MCF 10A (cell line): ENCODE results near the gene OR2J1. TPM values are rescaled to one million over a fixed set of nuclear protein-coding genes. Genes with fewer than 3 reads are reported as not detected.
"Not testable (repeated sequence)": the region's sequence is repeated elsewhere in the genome, so short reads cannot be mapped to it uniquely, and the experiment has no call there.

Source experiments
- BruUV-seq: library from RNA; stranded (reverse); fragments of 400-500 nt; replicated peaks from 2 replicates; lab custom pipeline; 2021; lab: Mats Ljungman, UMichigan
- CTCF ChIA-PET: fragments of 300-600 bp; sonication (Branson Sonifier 250); formaldehyde crosslinking; extraction: SDS; loops from one replicate; lab custom pipeline; 2021; ENCODE audit warnings: antibody characterized with exemption, inconsistent platforms; lab: Yijun Ruan, JAX
- POLR2A ChIA-PET: fragments of 300-600, 350-650 bp; sonication (Branson Sonifier 250); formaldehyde crosslinking; extraction: SDS; loops from one replicate; lab custom pipeline; 2020; ENCODE audit warnings: antibody characterized with exemption, inconsistent platforms; lab: Yijun Ruan, JAX
- DNase-seq: peaks from one replicate; pipeline ENCODE4 v3.0.0-alpha.2; 2018; ENCODE audit not compliant: unreplicated experiment
- H3K27ac Mint-ChIP-seq: one replicate; pipeline ENCODE4 v1.8.0; 2022; ENCODE audit warnings: mild to moderate bottlenecking, low read depth, mixed read lengths; ENCODE audit not compliant: unreplicated experiment
- H3K27me3 Mint-ChIP-seq: one replicate; pipeline ENCODE4 v1.8.0; 2022; ENCODE audit warnings: mixed read lengths; ENCODE audit not compliant: insufficient read depth, unreplicated experiment
- H3K36me3 Mint-ChIP-seq: one replicate; pipeline ENCODE4 v1.8.0; 2022; ENCODE audit warnings: mild to moderate bottlenecking, moderate library complexity, mixed read lengths; ENCODE audit not compliant: insufficient read depth, unreplicated experiment
- H3K4me1 Mint-ChIP-seq: one replicate; pipeline ENCODE4 v1.8.0; 2022; ENCODE audit warnings: mixed read lengths; ENCODE audit not compliant: insufficient read depth, unreplicated experiment
- H3K4me3 Mint-ChIP-seq: one replicate; pipeline ENCODE4 v1.8.0; 2022; ENCODE audit warnings: mild to moderate bottlenecking, moderate library complexity, mixed read lengths; ENCODE audit not compliant: unreplicated experiment
- H3K9me3 Mint-ChIP-seq: one replicate; pipeline ENCODE4 v1.8.0; 2022; ENCODE audit warnings: mixed read lengths; ENCODE audit not compliant: unreplicated experiment
- intact Hi-C: fragments of 100-400 bp; cut with micrococcal nuclease; formaldehyde crosslinking; loops from 2 replicates; pipeline ENCODE4 v1.14.1; 2022
- total RNA-seq: library from RNA; stranded (reverse); gene quantifications from 2 replicates; pipeline ENCODE4 v1.2.3, GENCODE V29; 2022
- TF ChIP-seq, protein P1 (sequence below): fragments of 200-600 bp; IDR thresholded peaks from one replicate; pipeline ENCODE4 v1.8.0; 2022; ENCODE audit warnings: antibody characterized with exemption, mild to moderate bottlenecking; ENCODE audit not compliant: unreplicated experiment

OR2J1 gene
- total RNA-seq, 1 experiment from 2014 or later = not detected

DNA sequence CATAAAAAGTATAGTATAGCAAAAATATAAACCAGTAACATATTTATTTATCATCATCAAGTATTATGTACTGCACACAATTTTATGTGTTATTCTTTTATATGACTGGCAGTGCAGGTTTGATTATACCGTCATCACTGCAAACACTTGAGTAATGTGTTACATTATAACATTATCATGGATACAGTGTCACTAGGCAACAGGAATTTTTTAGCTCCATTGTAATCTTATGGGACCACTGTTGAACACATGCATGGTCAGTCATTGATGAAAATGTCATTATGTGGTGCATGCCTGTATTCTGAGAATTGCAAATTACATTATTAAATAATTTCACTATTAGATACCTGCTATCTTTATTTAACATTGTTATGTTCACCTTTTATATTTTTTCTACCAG lies 42.3 kb downstream of the OR2J1 start:
- Mint-ChIP-seq H3K27me3 (peaks cover 52% of the 10 kb centered on the region), H3K27ac (no peak overlapping the region), H3K9me3 (no peaks in the 10 kb centered on the region), H3K36me3 (no peaks in the 10 kb centered on the region), H3K4me1 (no peaks in the 10 kb centered on the region), H3K4me3 (no peak overlapping the region)
- no TSS peak for BruUV-seq
- POLR2A ChIA-PET = interaction anchor here (0.7 kb wide), 1 partner anchor 27 kb away, joined by 3 read pairs; no protein-coding TSS in a partner anchor
- intact Hi-C loops = no loop called here
- no peak for DNase-seq
- CTCF ChIA-PET = interaction anchor here (0.5 to 1.4 kb wide), 2 partner anchors 20 to 159 kb away, joined by 3 to 4 read pairs; no protein-coding TSS in a partner anchor
- TF ChIP-seq, protein P1, sequence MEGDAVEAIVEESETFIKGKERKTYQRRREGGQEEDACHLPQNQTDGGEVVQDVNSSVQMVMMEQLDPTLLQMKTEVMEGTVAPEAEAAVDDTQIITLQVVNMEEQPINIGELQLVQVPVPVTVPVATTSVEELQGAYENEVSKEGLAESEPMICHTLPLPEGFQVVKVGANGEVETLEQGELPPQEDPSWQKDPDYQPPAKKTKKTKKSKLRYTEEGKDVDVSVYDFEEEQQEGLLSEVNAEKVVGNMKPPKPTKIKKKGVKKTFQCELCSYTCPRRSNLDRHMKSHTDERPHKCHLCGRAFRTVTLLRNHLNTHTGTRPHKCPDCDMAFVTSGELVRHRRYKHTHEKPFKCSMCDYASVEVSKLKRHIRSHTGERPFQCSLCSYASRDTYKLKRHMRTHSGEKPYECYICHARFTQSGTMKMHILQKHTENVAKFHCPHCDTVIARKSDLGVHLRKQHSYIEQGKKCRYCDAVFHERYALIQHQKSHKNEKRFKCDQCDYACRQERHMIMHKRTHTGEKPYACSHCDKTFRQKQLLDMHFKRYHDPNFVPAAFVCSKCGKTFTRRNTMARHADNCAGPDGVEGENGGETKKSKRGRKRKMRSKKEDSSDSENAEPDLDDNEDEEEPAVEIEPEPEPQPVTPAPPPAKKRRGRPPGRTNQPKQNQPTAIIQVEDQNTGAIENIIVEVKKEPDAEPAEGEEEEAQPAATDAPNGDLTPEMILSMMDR = no peak

DNA sequence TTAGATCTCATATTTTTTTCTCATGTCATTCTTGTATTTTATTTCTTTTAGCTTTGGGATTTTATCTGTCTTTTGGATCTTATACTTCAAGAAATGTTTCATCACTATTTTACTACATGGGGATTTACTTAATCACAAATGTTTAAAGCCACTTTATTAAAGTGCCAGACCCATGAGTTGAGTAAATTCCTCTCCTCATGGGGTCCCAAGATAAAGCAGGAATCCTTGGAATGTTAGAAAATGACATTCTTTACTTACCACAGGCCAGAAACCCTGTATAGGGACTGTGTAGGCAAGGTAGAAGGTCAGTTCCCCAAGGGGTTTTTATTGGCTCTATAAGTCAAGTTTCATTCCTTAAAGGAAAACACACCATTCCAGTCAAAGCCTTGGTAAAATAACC lies 43.0 kb downstream of the OR2J1 start:
- Mint-ChIP-seq H3K27ac (no peak overlapping the region), H3K27me3 (peaks cover 55% of the 10 kb centered on the region), H3K4me1 (no peaks in the 10 kb centered on the region), H3K36me3 (no peaks in the 10 kb centered on the region), H3K9me3 (no peaks in the 10 kb centered on the region), H3K4me3 (no peak overlapping the region)
- intact Hi-C loops = no loop called here
- CTCF ChIA-PET = interaction anchor here (0.5 to 1.4 kb wide), 2 partner anchors 19 to 159 kb away, joined by 3 to 4 read pairs; no protein-coding TSS in a partner anchor
- DNase-seq = no peak
- POLR2A ChIA-PET = interaction anchor here (0.6 to 0.7 kb wide), 2 partner anchors 26 to 428 kb away, joined by 3 read pairs; no protein-coding TSS in a partner anchor
- TF ChIP-seq, protein P1 = no peak
- no TSS peak for BruUV-seq

DNA sequence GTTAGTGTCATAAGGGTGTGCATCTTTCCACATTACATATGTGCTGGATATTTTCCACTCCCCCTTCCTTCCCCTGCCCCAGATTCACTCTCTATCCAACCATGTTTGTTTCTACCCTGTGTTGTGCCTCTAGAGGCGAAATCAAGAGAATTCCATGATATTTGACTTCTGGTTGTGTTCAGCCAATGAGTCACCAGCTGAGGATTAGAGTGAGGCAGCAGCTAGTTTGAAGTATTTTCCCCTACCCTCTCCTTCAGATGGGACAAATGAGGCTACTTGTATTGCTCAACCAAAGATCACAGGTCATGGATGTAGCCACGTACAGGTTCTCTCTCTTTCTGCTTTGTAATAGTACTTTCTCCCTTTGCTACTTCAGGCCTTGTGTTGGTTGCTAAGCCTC lies 46.9 kb downstream of the OR2J1 start:
- TF ChIP-seq, protein P1 = no peak
- Mint-ChIP-seq H3K4me3 (no peak overlapping the region), H3K4me1 (no peaks in the 10 kb centered on the region), H3K9me3 (no peaks in the 10 kb centered on the region), H3K27me3 (peaks cover 66% of the 10 kb centered on the region), H3K27ac (no peak overlapping the region), H3K36me3 (no peaks in the 10 kb centered on the region)
- no TSS peak for BruUV-seq
- peak; percentile 2 for DNase-seq
- intact Hi-C loops = no loop called here
- ChIA-PET POLR2A (no interaction called here), CTCF (no interaction called here)

DNA sequence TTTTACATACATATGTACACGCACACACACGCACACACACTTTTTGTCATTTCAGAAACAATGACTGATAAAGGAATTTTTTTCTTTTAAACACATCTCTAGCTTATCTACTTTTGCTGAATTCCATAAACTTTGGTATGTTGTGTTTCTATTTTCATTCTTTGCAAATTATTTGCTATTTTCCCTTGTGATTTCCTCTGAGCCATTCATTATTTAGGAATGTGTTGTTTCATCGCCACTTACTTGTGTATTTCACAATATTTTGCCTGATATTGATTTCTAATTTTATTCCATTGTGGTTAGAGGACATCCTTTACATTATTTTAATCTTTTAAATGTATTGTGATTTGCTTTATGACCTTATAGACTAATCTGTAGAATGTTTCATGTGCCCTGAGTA lies 47.8 kb downstream of the OR2J1 start:
- no peak overlapping the region for H3K27ac Mint-ChIP-seq
- H3K4me1 Mint-ChIP-seq = no peaks in the 10 kb centered on the region
- no peaks in the 10 kb centered on the region for H3K9me3 Mint-ChIP-seq
- peaks cover 75% of the 10 kb centered on the region for H3K27me3 Mint-ChIP-seq
- intact Hi-C loops = no loop called here
- H3K36me3 Mint-ChIP-seq = no peaks in the 10 kb centered on the region
- ChIA-PET POLR2A (no interaction called here), CTCF (no interaction called here)
- TF ChIP-seq, protein P1 = no peak
- DNase-seq = no peak
- no TSS peak for BruUV-seq
- H3K4me3 Mint-ChIP-seq = no peak overlapping the region

DNA sequence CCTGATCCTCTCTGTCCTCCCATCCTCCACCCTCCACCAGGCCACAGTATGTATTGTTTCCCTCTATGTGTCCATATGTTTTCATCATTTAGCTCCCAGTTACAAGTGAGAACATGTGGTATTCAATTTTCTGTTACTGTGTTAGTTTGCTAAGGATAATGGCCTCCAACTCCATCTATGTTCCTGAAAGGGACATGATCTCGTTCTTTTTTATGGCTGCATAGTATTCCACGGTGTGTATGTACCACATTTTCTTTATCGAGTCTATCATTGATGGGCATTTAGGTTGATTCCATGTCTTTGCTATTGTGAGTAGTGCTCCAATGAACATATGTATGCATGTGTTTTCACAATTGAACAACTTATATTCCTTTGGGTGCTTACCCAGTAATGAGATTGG lies 50.2 kb downstream of the OR2J1 start:
- POLR2A ChIA-PET, H3K27ac Mint-ChIP-seq, intact Hi-C loops, H3K4me3 Mint-ChIP-seq, CTCF ChIA-PET, H3K4me1 Mint-ChIP-seq, BruUV-seq, DNase-seq, H3K9me3 Mint-ChIP-seq, H3K36me3 Mint-ChIP-seq: not testable (repeated sequence)
- H3K27me3 Mint-ChIP-seq = peaks cover 74% of the 10 kb centered on the region
